Left renal pelvis (tissue), 4 donors: ENCODE measurements around the gene NIM1K. TPM values are rescaled to one million over a fixed set of nuclear protein-coding genes. Genes with fewer than 3 reads are reported as not detected.
"Not testable (repeated sequence)": the region's sequence is repeated elsewhere in the genome, so short reads cannot be mapped to it uniquely, and the experiment has no call there.

Experiments used
- DNase-seq, 4 donors: peaks; one replicate each; pipeline ENCODE4 v3.0.0-alpha.2; 2013; ENCODE audit warnings: low read depth in 4 of 4, low spot score in 3 of 4
- polyA plus RNA-seq, 4 donors: library from polyadenylated mRNA; unstranded; fragments of 120-200 nt; gene quantifications; one replicate each; pipeline ENCODE4 v1.2.1, GENCODE V29; 2013; ENCODE audit not compliant: insufficient read length in 4 of 4

Gene NIM1K
- polyA plus RNA-seq, 4 donors: 0.30 to 0.78 (median 0.53) TPM

DNA sequence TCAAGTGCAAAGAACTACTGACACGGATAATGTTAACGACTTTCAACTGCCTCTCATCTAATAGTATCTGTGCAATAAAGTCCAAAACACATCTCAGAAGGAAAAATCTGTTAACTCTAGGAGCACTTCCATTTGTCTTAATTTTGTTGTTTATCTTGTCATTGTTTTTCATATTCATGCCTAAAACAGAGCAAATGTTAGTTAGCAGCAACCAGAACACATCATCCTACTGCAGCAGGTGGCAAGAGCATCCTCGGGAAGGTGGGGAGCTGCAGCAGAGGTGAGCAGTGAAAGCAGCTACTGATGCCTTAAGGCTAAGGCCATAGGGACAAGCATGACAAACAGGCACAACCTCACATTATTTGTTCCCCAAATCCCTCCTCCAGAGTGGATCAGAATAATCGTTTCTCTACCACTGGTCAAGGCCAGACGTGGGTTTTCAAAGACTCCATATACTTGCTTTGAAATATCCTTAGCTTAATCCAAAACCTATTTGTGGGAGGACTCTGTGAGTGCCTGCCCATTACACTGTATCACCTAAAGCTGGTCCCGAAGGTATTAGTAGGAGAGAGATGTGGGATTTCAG lies 120.1 kb downstream of the NIM1K start:
- DNase-seq: no peak

DNA sequence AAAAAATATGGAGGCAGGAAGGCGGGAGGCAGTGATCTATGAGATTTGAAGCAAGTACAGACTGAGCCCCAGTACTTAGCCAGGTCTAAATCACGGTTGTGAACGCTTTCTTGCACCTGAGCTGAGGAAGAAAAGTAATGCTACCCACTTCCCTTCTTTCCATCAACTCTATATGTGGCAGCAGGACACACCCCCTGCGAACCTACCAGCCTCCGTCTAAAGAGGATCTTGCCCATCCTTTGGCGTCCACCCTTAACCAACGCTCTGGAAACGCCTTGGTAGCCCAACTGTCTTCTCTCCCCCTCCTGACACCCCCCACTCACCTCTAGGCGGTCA lies 120.6 kb downstream of the NIM1K start:
- peak in 1 of 4 donors; percentile 55 for DNase-seq

DNA sequence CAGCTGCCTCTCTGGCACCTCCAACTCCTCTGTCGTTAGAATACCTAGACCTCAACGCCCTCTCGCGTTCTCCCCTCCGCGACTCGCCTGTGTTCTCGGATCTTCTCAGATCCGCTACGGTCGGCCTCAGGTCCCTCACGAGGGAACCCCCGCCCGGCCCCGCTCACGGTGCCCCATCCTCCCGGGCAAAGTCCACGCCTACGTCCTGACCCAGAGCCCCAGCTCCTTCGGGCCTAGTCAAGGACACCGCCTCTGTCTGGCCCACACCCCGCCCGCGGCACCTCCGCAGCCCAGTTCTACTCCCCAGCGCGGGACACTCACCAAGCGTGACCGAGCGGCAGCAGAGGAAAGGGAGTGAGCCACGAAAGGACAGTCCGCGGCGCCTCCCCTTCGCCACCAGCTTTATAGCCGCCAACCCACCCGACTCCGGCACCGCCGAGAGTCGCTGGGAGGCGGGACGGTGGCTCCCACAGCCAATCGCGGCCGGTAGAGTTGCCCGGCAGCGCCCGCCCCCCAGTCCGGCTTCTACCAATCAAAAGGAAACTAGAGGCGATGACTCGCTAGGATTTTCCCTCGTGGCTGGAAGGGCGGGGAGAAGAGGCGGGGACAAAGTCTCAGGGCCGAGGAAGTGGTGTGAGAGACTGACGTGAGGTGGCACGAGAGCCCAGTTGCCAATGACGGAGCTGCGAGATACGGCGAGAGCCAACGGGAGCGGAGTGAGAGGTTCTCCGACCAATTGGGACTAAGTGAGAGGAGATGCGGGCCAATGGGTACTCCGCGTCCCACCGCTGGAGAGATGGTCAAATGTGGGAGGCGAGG lies 121.2 kb downstream of the NIM1K start, which contains the start of gene HMGCS1:
TSS of gene HMGCS1 (minus strand) at position 378 of the 819 bp plus-strand sequence. CDS start 14,447 bp downstream, outside the sequence.
- peak; percentile 97 to 99 (median 99) for DNase-seq

DNA sequence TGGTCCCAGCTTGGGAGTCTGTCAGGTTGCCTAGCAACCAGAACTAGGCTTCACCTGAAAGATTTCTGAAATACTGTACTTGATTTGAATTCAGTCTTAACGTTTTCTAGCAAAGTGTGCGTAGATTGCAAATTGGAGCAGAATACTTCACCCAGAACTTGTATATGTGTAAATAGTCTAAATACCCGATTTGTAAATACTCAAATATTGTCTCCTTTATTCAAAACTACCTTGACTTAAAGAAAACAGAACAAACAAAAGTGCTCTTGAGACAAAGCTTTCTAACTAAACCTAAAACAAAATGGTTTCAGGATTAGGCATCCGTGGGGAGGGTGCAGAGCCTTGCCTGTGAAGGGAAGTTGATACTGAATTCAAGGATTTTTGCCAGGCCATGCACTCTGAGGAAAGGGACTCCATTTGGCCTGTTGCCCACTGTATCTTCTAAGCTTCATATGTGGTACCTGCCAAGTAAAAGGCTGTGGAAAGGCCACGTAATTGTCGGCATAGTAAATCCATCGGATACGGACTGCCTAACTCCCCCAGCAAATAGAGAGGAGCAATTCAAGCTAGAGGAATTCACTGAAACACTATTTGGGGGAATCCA lies 121.9 kb downstream of the NIM1K start:
- peak in 1 of 4 donors; percentile 17 for DNase-seq

DNA sequence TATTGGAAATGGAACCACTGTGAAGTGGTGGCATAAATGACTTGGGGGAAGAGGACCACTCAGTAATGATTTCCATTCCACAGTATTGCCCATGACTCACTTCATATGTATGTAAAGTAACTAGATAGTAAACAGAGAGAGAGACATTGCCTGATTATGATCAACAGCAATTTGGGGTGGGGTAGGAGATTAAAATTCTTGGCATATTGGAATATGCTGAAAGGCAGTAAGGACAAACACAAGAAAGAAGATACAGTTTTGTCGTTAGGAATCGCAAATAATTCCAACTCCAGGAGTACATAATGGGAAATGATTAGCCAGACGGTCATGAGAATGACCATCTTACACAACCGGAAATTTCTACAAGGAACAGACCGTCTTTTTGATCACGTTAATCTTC lies 122.7 kb downstream of the NIM1K start:
- no peak for DNase-seq

DNA sequence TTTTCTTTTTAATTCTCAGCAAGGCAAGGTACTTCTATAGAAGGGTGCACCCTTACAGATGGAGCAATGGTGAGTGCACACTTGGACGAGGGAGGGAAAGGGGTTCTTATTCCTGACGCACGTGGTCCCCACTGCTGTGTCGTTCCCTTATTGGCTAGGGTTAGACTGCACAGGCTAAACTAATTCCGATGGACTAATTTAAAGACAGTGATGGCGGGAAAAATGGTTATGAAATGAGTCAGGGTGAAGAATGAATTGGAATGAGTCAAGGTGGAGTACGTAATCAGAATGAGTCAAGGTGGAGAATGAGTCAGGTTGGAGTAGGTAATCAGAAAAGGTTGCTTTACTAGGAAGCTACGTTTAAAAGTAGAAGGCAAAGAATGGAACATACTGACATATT lies 123.2 kb downstream of the NIM1K start:
- DNase-seq: no peak

DNA sequence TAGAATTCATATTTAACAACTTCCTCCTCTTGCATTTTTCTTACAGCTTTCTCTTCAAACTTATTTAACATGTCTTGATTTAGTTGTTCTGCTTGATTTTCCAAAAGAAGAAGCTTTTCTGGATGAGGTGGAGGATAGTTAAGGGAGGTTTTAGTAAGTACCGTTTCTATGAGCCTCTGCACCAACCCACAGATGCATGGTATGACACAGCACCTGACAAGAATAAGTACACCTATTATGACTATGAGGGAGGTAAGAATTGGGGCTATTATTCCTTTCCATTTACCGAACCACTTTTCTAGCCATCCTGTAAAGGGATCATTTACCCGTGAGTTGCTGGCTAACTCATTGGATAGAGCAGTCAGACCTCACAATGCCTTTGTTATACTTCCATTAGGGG lies 123.7 kb downstream of the NIM1K start:
- no peak for DNase-seq

DNA sequence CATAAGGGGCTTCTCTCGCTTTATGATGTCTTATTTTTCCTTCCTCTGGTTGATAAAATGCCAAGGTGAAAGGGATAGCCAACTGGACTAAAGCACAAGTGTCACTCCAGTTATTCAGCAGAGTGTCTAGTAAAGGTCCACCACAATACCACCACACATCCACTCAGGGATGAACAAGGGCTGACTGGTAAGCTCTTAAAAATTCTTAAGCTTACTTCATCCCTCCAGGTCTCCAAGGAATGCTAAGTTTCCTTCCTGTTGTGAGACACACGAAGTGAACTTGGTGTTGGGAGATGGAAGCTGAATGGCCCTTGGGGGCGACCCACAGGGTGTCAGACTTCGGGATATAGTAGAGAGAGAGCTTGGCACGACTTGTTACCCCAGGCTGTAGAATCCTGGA lies 124.4 kb downstream of the NIM1K start:
- no peak for DNase-seq

DNA sequence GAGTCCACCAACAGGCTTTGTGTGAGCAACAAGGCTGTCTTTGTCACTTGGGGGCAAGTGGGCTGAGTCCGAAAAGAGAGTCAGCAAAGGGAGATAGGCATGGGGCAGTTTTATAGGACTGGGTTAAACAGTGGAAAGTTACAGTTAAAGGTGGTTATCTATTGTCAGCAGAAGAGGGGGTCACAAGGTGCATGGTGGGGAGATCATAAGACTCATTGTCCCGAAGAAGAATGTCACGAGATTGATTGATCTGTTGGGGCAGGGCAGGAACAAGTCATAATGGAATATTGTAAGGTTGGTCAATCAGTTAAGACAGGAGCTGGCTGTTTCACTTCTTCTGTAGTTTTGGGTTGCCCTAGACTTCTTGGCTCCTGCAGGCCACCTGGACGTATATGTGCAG lies 128.8 kb downstream of the NIM1K start:
- no peak for DNase-seq

DNA sequence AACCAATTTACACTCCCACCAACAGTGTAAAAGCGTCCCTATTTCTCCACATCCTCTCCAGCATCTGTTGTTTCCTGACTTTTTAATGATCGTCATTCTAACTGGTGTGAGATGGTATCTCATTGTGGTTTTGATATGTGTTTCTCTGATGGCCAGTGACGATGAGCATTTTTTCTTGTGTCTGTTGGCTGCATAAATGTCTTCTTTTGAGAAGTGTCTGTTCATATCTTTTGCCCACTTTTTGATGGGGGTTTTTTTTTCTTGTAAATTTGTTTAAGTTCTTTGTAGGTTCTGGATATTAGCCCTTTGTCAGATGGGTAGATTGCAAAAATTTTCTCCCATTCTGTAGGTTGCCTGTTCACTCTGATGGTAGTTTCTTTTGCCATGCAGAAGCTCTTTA lies 131.5 kb downstream of the NIM1K start:
- not testable (repeated sequence) for DNase-seq

DNA sequence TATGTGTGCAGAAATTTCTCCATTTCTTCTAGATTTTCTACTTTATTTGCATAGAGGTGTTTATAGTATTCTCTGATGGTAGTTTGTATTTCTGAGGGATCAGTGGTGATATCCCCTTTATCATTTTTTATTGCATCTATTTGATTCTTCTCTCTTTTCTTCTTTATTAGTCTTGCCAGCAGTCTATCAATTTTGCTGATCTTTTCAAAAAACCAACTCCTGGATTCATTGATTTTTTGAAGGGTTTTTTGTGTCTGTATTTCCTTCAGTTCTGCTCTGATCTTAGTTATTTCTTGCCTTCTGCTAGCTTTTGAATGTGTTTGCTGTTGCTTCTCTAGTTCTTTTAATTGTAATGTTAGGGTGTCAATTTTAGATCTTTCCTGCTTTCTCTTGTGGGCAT lies 133.6 kb downstream of the NIM1K start:
- not testable (repeated sequence) for DNase-seq

Other genes with a start within 250 kb of the NIM1K start
- gene ANXA2R, start 151.9 kb upstream of the NIM1K start, polyA plus RNA-seq: 1 to 10 TPM in 3 of 4 donors, under 1 TPM in 1; 0.82 to 1.4 (median 1.1) TPM
- gene ZNF131, start 71.3 kb upstream of the NIM1K start, polyA plus RNA-seq: 10 to 100 TPM; 58.3 to 77.0 (median 66.0) TPM
- gene HMGCS1, start 121.2 kb downstream of the NIM1K start, polyA plus RNA-seq: 100 to 1,000 TPM in 3 of 4 donors, 10 to 100 TPM in 1; 68.6 to 135 (median 121) TPM
- gene CCL28, start 220.2 kb downstream of the NIM1K start, polyA plus RNA-seq: 1 to 10 TPM; 2.8 to 5.7 (median 4.0) TPM